ENCODE data around the gene APOA4. TPM values are rescaled to one million over a fixed set of nuclear protein-coding genes. Genes with fewer than 3 reads are reported as not detected.

APOA4 gene
- total RNA-seq, 1 experiment from 2014 or later: 3.3 TPM

DNA sequence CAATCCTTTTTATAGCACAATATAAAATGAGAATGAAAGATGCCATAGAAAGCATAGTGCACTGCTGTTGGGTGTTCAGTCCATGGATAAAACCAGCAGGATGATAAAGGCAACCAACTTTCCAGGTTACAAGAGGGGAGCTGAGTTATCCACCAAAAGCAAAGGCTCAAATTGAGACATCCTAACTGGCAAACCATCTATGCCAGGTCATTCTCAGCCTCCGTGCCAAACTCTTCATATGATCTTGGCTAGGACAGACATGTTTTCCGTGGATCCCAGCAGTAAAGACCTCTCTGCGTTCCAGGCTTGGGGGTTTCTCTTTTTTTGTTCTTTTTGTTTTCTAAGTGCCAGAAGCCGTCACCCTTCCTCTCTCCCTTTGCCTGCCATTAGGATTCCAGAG, 21.6 kb upstream of the APOA4 start:
- no peak for DNase-seq
- Mint-ChIP-seq H3K4me3 (ENCODE audit: unreplicated experiment) (no peak overlapping the region), H3K36me3 (ENCODE audit: insufficient read depth, unreplicated experiment) (peaks cover 53% of the 10 kb centered on the region), H3K27me3 (ENCODE audit: insufficient read depth, unreplicated experiment) (no peaks in the 10 kb centered on the region), H3K27ac (ENCODE audit: unreplicated experiment) (peak overlapping the region; percentile 1), H3K9me3 (ENCODE audit: unreplicated experiment) (no peaks in the 10 kb centered on the region), H3K4me1 (ENCODE audit: low read depth, unreplicated experiment) (peaks cover 32% of the 10 kb centered on the region)
- peaks cover 42% of the 10 kb centered on the region for H3K4me1 ChIP-seq
- H3K9me3 ChIP-seq: no peaks in the 10 kb centered on the region
- POLR2A ChIA-PET: no interaction called here
- no peak for TF ChIP-seq CTCF (IDR thresholded peaks at IDR 0.05; ENCODE audit: insufficient read depth in 1 of 2, low read depth in 1 of 2, low read length in 1 of 2, severe bottlenecking in 1 of 2, unreplicated experiment in 1 of 2)
- intact Hi-C loops (cut with micrococcal nuclease; ENCODE audit: unreplicated experiment): no loop called here
- CTCF ChIA-PET: no interaction called here
- no peaks in the 10 kb centered on the region for H3K27me3 ChIP-seq (replicated peaks; ENCODE audit: control insufficient read depth, insufficient read depth, low read length)
- peaks cover 11% of the 10 kb centered on the region for H3K36me3 ChIP-seq (ENCODE audit: control insufficient read depth, insufficient read depth, low read length)
- H3K4me3 ChIP-seq (ENCODE audit: low read depth, low read length): no peak overlapping the region
- BruUV-seq (replicated peaks): no TSS peak

GRCh38 chr11:116843661-116844060, 20.6 kb upstream of the APOA4 start:
- CTCF ChIA-PET: interaction anchor here (1.2 to 1.4 kb wide), 2 partner anchors 53 to 56 kb away, joined by 6 to 15 read pairs; partner anchors contain the start of genes APOA5 and ZPR1
- Histone ChIP-seq H3K36me3 (ENCODE audit: control insufficient read depth, insufficient read depth, low read length) (peaks cover 11% of the 10 kb centered on the region), H3K4me1 (peaks cover 53% of the 10 kb centered on the region), H3K27me3 (replicated peaks; ENCODE audit: control insufficient read depth, insufficient read depth, low read length) (no peaks in the 10 kb centered on the region), H3K9me3 (no peaks in the 10 kb centered on the region), H3K4me3 (ENCODE audit: low read depth, low read length) (no peak overlapping the region)
- H3K27me3 Mint-ChIP-seq (ENCODE audit: insufficient read depth, unreplicated experiment): no peaks in the 10 kb centered on the region
- intact Hi-C loops (cut with micrococcal nuclease; ENCODE audit: unreplicated experiment): loop anchor here (2.0 kb wide), 2 partner anchors 15 to 33 kb away; partner anchors contain the start of gene APOC3
- POLR2A ChIA-PET: interaction anchor here (1.1 kb wide), 1 partner anchor 56 kb away, joined by 6 read pairs; the partner anchor contains the start of gene ZPR1
- peak overlapping the region; percentile 93 for H3K27ac Mint-ChIP-seq (ENCODE audit: unreplicated experiment)
- no peak overlapping the region for H3K4me3 Mint-ChIP-seq (ENCODE audit: unreplicated experiment)
- BruUV-seq (replicated peaks): no TSS peak
- H3K9me3 Mint-ChIP-seq (ENCODE audit: unreplicated experiment): no peaks in the 10 kb centered on the region
- H3K36me3 Mint-ChIP-seq (ENCODE audit: insufficient read depth, unreplicated experiment): peaks cover 53% of the 10 kb centered on the region
- peaks cover 37% of the 10 kb centered on the region for H3K4me1 Mint-ChIP-seq (ENCODE audit: low read depth, unreplicated experiment)
- no peak for TF ChIP-seq CTCF (IDR thresholded peaks at IDR 0.05; ENCODE audit: insufficient read depth in 1 of 2, low read depth in 1 of 2, low read length in 1 of 2, severe bottlenecking in 1 of 2, unreplicated experiment in 1 of 2)
- no peak for DNase-seq

DNA sequence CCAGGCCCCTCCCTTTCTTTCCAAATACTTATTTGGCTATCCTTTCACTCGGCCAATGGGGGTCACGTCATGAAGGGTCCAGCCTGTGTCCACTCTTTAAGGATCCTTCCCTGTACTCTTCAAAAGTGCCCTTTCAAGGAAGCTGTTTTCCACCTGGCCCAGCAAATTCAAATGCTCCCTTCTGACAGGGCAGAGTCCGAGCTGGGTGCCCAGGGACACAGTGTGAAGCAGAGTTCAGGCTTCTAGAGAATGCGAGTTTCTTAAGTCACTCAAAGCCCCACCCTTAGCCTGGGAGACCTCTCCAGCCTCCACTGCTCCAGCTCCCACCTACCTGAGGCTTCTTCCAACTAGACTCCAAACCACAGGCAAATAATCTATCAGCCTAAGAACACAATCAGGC, 19.8 kb upstream of the APOA4 start:
- Histone ChIP-seq H3K27me3 (replicated peaks; ENCODE audit: control insufficient read depth, insufficient read depth, low read length) (no peaks in the 10 kb centered on the region), H3K4me1 (peaks cover 61% of the 10 kb centered on the region), H3K36me3 (ENCODE audit: control insufficient read depth, insufficient read depth, low read length) (peaks cover 11% of the 10 kb centered on the region), H3K4me3 (ENCODE audit: low read depth, low read length) (no peak overlapping the region), H3K9me3 (no peaks in the 10 kb centered on the region)
- Mint-ChIP-seq H3K9me3 (ENCODE audit: unreplicated experiment) (no peaks in the 10 kb centered on the region), H3K27ac (ENCODE audit: unreplicated experiment) (peak overlapping the region; percentile 93), H3K27me3 (ENCODE audit: insufficient read depth, unreplicated experiment) (no peaks in the 10 kb centered on the region), H3K36me3 (ENCODE audit: insufficient read depth, unreplicated experiment) (peaks cover 53% of the 10 kb centered on the region), H3K4me1 (ENCODE audit: low read depth, unreplicated experiment) (peaks cover 45% of the 10 kb centered on the region), H3K4me3 (ENCODE audit: unreplicated experiment) (peak overlapping the region; percentile 50)
- intact Hi-C loops (cut with micrococcal nuclease; ENCODE audit: unreplicated experiment): loop anchor here (2.0 kb wide), 2 partner anchors 14 to 34 kb away; partner anchors contain the start of gene APOC3
- BruUV-seq (replicated peaks): no TSS peak
- ChIA-PET POLR2A (interaction anchor here (0.9 to 1.1 kb wide), 3 partner anchors 35 to 255 kb away, joined by 3 to 6 read pairs (median 3); partner anchors contain the start of genes SIK3 and ZPR1), CTCF (interaction anchor here (1.0 to 1.4 kb wide), 4 partner anchors 14 to 55 kb away, joined by 3 to 15 read pairs (median 5); partner anchors contain the start of genes APOA5, APOC3 and ZPR1)
- DNase-seq: peak; percentile 79 to 95
- TF ChIP-seq CTCF (IDR thresholded peaks at IDR 0.05; ENCODE audit: insufficient read depth in 1 of 2, low read depth in 1 of 2, low read length in 1 of 2, severe bottlenecking in 1 of 2, unreplicated experiment in 1 of 2): no peak

Measured in Caco-2 (cell line).